SK-N-SH treated with all-trans-retinoic acid at 6 μM for 48 hours (cell line): Measurements from ENCODE around the gene COL4A2.

Experiments used
- ATAC-seq: fragments of 200-7000 bp; cut with Tn5 transposase; 3 replicates; pipeline ENCODE4 v1.9.1; 2020; ENCODE audit warnings: mild to moderate bottlenecking, moderate library complexity
- ARNTL ChIP-seq: fragments of 450-650 bp; formaldehyde crosslinking; IDR thresholded peaks from 2 replicates; pipeline ENCODE4 v1.5.0; 2020; ENCODE audit warnings: low read depth, mild to moderate bottlenecking, moderate library complexity, borderline replicate concordance
- BACH2 ChIP-seq: fragments of 250-450 bp; sonication (Bioruptor Pico); IDR thresholded peaks from 2 replicates; pipeline ENCODE4 v1.9.0; 2021; ENCODE audit warnings: mild to moderate bottlenecking, borderline replicate concordance
- CREB5 ChIP-seq: fragments of 250-450 bp; sonication (Bioruptor Pico); IDR thresholded peaks from 2 replicates; pipeline ENCODE4 v1.5.1; 2020; ENCODE audit warnings: low read depth, mild to moderate bottlenecking, moderate library complexity
- CSDC2 ChIP-seq: fragments of 250-450 bp; sonication (Bioruptor Pico); IDR thresholded peaks from 2 replicates; pipeline ENCODE4 v1.5.0; 2020; ENCODE audit warnings: mild to moderate bottlenecking, moderate library complexity
- CSRNP3 ChIP-seq: fragments of 250-450 bp; sonication (Bioruptor Pico); IDR thresholded peaks from 2 replicates; pipeline ENCODE4 v1.5.1; 2021; ENCODE audit warnings: mild to moderate bottlenecking, moderate library complexity
- GLIS3 ChIP-seq: fragments of 250-450 bp; sonication (Bioruptor Pico); IDR thresholded peaks from 2 replicates; pipeline ENCODE4 v1.5.0; 2020; ENCODE audit warnings: mild to moderate bottlenecking, moderate library complexity
- ISL1 ChIP-seq: fragments of 250-450 bp; sonication (Bioruptor Pico); IDR thresholded peaks from 2 replicates; pipeline ENCODE4 v2.1.2; 2022; ENCODE audit warnings: mild to moderate bottlenecking, moderate library complexity
- PATZ1 ChIP-seq: fragments of 250-450 bp; sonication (Bioruptor Pico); IDR thresholded peaks from 2 replicates; pipeline ENCODE4 v1.8.0; 2020; ENCODE audit warnings: mild to moderate bottlenecking, moderate library complexity, borderline replicate concordance
- POU6F1 ChIP-seq: fragments of 250-450 bp; sonication (Bioruptor Pico); IDR thresholded peaks from 2 replicates; pipeline ENCODE4 v1.8.0; 2021; ENCODE audit warnings: low read depth, mild to moderate bottlenecking, moderate library complexity, borderline replicate concordance
- PPARA ChIP-seq: fragments of 250-450 bp; sonication (Bioruptor Pico); IDR thresholded peaks from 2 replicates; pipeline ENCODE4 v1.5.0; 2020; ENCODE audit warnings: mild to moderate bottlenecking, borderline replicate concordance
- RARB ChIP-seq: fragments of 250-450 bp; sonication (Bioruptor Pico); IDR thresholded peaks from 2 replicates; pipeline ENCODE4 v1.8.0; 2021; ENCODE audit warnings: mild to moderate bottlenecking, moderate library complexity
- SNAI2 ChIP-seq: fragments of 250-450 bp; sonication (Bioruptor Pico); IDR thresholded peaks from 2 replicates; pipeline ENCODE4 v1.5.0; 2020; ENCODE audit warnings: mild to moderate bottlenecking, moderate library complexity
- TOX ChIP-seq: fragments of 250-450 bp; sonication (Bioruptor Pico); IDR thresholded peaks from 2 replicates; pipeline ENCODE4 v1.8.0; 2021; ENCODE audit warnings: mild to moderate bottlenecking, moderate library complexity, borderline replicate concordance
- TSHZ2 ChIP-seq: fragments of 250-450 bp; sonication (Bioruptor Pico); IDR thresholded peaks from 2 replicates; pipeline ENCODE4 v1.5.0; 2020; ENCODE audit warnings: mild to moderate bottlenecking, moderate library complexity
- ZFP3 ChIP-seq: fragments of 250-450 bp; sonication (Bioruptor Pico); IDR thresholded peaks from 2 replicates; pipeline ENCODE4 v1.5.0; 2020; ENCODE audit warnings: mild to moderate bottlenecking, moderate library complexity
- ZNF565 ChIP-seq: fragments of 450-650 bp; formaldehyde crosslinking; conservative IDR thresholded peaks from 2 replicates; pipeline ENCODE4 v1.5.0; 2020; ENCODE audit warnings: low read depth, mild to moderate bottlenecking, moderate library complexity
- ZNF70 ChIP-seq: fragments of 450-650 bp; formaldehyde crosslinking; IDR thresholded peaks from 2 replicates; pipeline ENCODE4 v1.5.0; 2020; ENCODE audit warnings: mild to moderate bottlenecking, moderate library complexity
- ZNF8 ChIP-seq: fragments of 450-650 bp; formaldehyde crosslinking; IDR thresholded peaks from 2 replicates; pipeline ENCODE4 v1.5.0; 2020; ENCODE audit warnings: mild to moderate bottlenecking, moderate library complexity

The COL4A2 gene

GRCh38 chr13:110490009-110490770, 183.1 kb downstream of the COL4A2 start:
- ATAC-seq: no peak
- TF ChIP-seq ZNF565 (no peak), RARB (CRISPR knock-in tag) (no peak), CSDC2 (CRISPR knock-in tag) (no peak)

GRCh38 chr13:110491869-110492678, 185.0 kb downstream of the COL4A2 start:
- ATAC-seq: no peak
- TF ChIP-seq ISL1 (CRISPR knock-in tag) (no peak), CSRNP3 (no peak)

GRCh38 chr13:110492679-110493593, 185.9 kb downstream of the COL4A2 start:
- TF ChIP-seq PATZ1 (CRISPR knock-in tag): no peak
- TF ChIP-seq PPARA (CRISPR knock-in tag): no peak
- TF ChIP-seq ZNF70: no peak
- TF ChIP-seq TSHZ2: no peak
- no peak for TF ChIP-seq ISL1 (CRISPR knock-in tag)
- TF ChIP-seq SNAI2 (CRISPR knock-in tag): no peak
- no peak for TF ChIP-seq CREB5 (CRISPR knock-in tag)
- no peak for TF ChIP-seq CSRNP3
- no peak for TF ChIP-seq ZFP3 (CRISPR knock-in tag)
- no peak for TF ChIP-seq POU6F1 (CRISPR knock-in tag)
- TF ChIP-seq ZNF565: no peak
- no peak for TF ChIP-seq ZNF8 (CRISPR knock-in tag)
- TF ChIP-seq TOX: no peak
- no peak for TF ChIP-seq ARNTL
- TF ChIP-seq GLIS3: no peak
- TF ChIP-seq CSDC2 (CRISPR knock-in tag): no peak
- TF ChIP-seq BACH2 (CRISPR knock-in tag): no peak
- no peak for ATAC-seq
